H1 (cell line): ENCODE data around the gene GALNTL6. TPM values are rescaled to one million over a fixed set of nuclear protein-coding genes. Genes with fewer than 3 reads are reported as not detected.

Experiments used
- CTCF ChIA-PET: fragments of 300-600 bp; sonication (Branson Sonifier 250); formaldehyde crosslinking; loops from one replicate; lab custom pipeline; 2021; ENCODE audit not compliant: partially characterized antibody; lab: Charles Lee
- POLR2A ChIA-PET: fragments of 300-600 bp; sonication (Branson Sonifier 250); formaldehyde crosslinking; loops from one replicate; lab custom pipeline; 2021; ENCODE audit warnings: inconsistent platforms; ENCODE audit not compliant: partially characterized antibody; lab: Charles Lee
- DNase-seq, 2 experiments: peaks; one replicate each; pipeline versions ENCODE4 v3.0.0 to v3.0.0-alpha.2; 2010 to 2022; ENCODE audit warnings: low spot score in 2 of 2, low read depth in 1 of 2, mixed read lengths in 1 of 2
- FAIRE-seq: peaks from 2 replicates; lab custom pipeline; 2011; peaks lifted over from hg19 to GRCh38; lab: Jason Lieb, UNC
- H2AFZ ChIP-seq: 2 replicates; pipeline ENCODE4 v1.8.1; 2012; ENCODE audit warnings: low read length, inconsistent platforms
- H2AK5ac ChIP-seq: 2 replicates; pipeline ENCODE4 v1.6.1; 2013; ENCODE audit warnings: low read depth, low read length
- H2BK120ac ChIP-seq: replicated peaks from 2 replicates; pipeline ENCODE3; 2013; ENCODE audit warnings: low read depth, low read length, inconsistent platforms
- H2BK12ac ChIP-seq: 2 replicates; pipeline ENCODE4 v1.6.1; 2013; ENCODE audit warnings: low read depth, low read length
- H2BK15ac ChIP-seq: 2 replicates; pipeline ENCODE4 v1.6.1; 2013; ENCODE audit warnings: low read length
- H2BK20ac ChIP-seq: 2 replicates; pipeline ENCODE4 v1.6.1; 2013; ENCODE audit warnings: low read length
- H2BK5ac ChIP-seq: 2 replicates; pipeline ENCODE4 v1.6.1; 2013; ENCODE audit warnings: low read depth, low read length
- H3K14ac ChIP-seq: 2 replicates; pipeline ENCODE4 v1.6.1; 2013; ENCODE audit warnings: inconsistent platforms; ENCODE audit not compliant: insufficient read length
- H3K18ac ChIP-seq: 2 replicates; pipeline ENCODE4 v1.6.1; 2013; ENCODE audit warnings: low read length; ENCODE audit errors: extremely low read depth
- H3K23ac ChIP-seq: 2 replicates; pipeline ENCODE4 v1.6.1; 2013; ENCODE audit warnings: inconsistent platforms; ENCODE audit not compliant: insufficient read length
- H3K23me2 ChIP-seq: 2 replicates; pipeline ENCODE4 v1.6.1; 2013; ENCODE audit warnings: low read depth, low read length
- H3K27ac ChIP-seq: 2 replicates; pipeline ENCODE4 v1.6.1; 2011; ENCODE audit warnings: low read depth, low read length, inconsistent platforms
- H3K27me3 ChIP-seq, 4 experiments: replicated peaks in 1 of 4; 1 replicate in 1 of 4; 2 replicates in 3 of 4; pipeline versions ENCODE4 v1.6.1 to v1.8.1; 2011 to 2013; ENCODE audit warnings: low read length in 3 of 4, mild to moderate bottlenecking in 3 of 4, inconsistent platforms in 2 of 4, mixed read lengths in 2 of 4, moderate library complexity in 1 of 4; ENCODE audit not compliant: control insufficient read depth in 3 of 4, insufficient read depth in 3 of 4; ENCODE audit errors: extremely low read depth in 1 of 4
- H3K36me3 ChIP-seq, 4 experiments: 2 replicates each; pipeline versions ENCODE4 v1.6.1 to v1.8.1; 2011 to 2013; ENCODE audit warnings: mild to moderate bottlenecking in 4 of 4, low read length in 3 of 4, moderate library complexity in 2 of 4, control low read depth in 1 of 4, inconsistent platforms in 1 of 4; ENCODE audit not compliant: insufficient read depth in 4 of 4, control insufficient read depth in 2 of 4
- H3K4ac ChIP-seq: replicated peaks from 2 replicates; pipeline ENCODE3; 2013; ENCODE audit warnings: low read length, low read depth, mixed read lengths, inconsistent platforms; ENCODE audit not compliant: insufficient read length
- H3K4me1 ChIP-seq, 4 experiments: replicated peaks in 1 of 4; 1 replicate in 1 of 4; 2 replicates in 3 of 4; pipeline versions ENCODE4 v1.6.1 to v1.8.1; 2011 to 2013; ENCODE audit warnings: low read length in 3 of 4, inconsistent platforms in 2 of 4, mixed read lengths in 1 of 4; ENCODE audit not compliant: insufficient read depth in 4 of 4, control insufficient read depth in 3 of 4
- H3K4me2 ChIP-seq, 2 experiments: 2 replicates each; pipeline versions ENCODE4 v1.6.1 to v1.8.1; 2011 to 2013; ENCODE audit warnings: low read depth in 2 of 2, low read length in 2 of 2, control low read depth in 1 of 2, inconsistent platforms in 1 of 2, mild to moderate bottlenecking in 1 of 2; ENCODE audit not compliant: insufficient read depth in 1 of 2
- H3K4me3 ChIP-seq, 4 experiments: fragments of 200-600, 300-600 bp in 1 of 4; sonication (generic), shearing (Covaris generic), sonication (Bioruptor Twin) in 1 of 4; 2 replicates each; pipeline versions ENCODE4 v1.5.1 to v1.8.1; 2011 to 2016; ENCODE audit warnings: low read length in 4 of 4, low read depth in 3 of 4, control low read depth in 2 of 4, inconsistent platforms in 2 of 4, mild to moderate bottlenecking in 2 of 4, mixed read lengths in 1 of 4, moderate library complexity in 1 of 4; ENCODE audit not compliant: insufficient read depth in 2 of 4; ENCODE audit errors: extremely low read depth in 1 of 4
- H3K56ac ChIP-seq: replicated peaks from 2 replicates; pipeline ENCODE3; 2013; ENCODE audit warnings: low read depth, mild to moderate bottlenecking, mixed read lengths, low read length, inconsistent platforms; ENCODE audit not compliant: insufficient read length
- H3K79me1 ChIP-seq: 2 replicates; pipeline ENCODE4 v1.6.1; 2013; ENCODE audit warnings: low read depth, low read length, control low read depth
- H3K79me2 ChIP-seq, 2 experiments: 2 replicates each; pipeline versions ENCODE4 v1.6.1 to v1.8.1; 2012 to 2013; ENCODE audit warnings: low read length in 2 of 2, mild to moderate bottlenecking in 2 of 2, inconsistent platforms in 1 of 2; ENCODE audit not compliant: insufficient read depth in 2 of 2, control insufficient read depth in 1 of 2
- H3K9ac ChIP-seq, 4 experiments: replicated peaks in 1 of 4; 1 replicate in 1 of 4; 2 replicates in 3 of 4; pipeline versions ENCODE4 v1.6.1 to v1.8.1; 2011 to 2013; ENCODE audit warnings: low read depth in 3 of 4, low read length in 3 of 4, control low read depth in 2 of 4, mild to moderate bottlenecking in 2 of 4, moderate library complexity in 2 of 4, inconsistent platforms in 1 of 4; ENCODE audit errors: extremely low read depth in 1 of 4
- H3K9me3 ChIP-seq, 2 experiments: 2 replicates each; pipeline versions ENCODE4 v1.6.1 to v1.8.1; 2012 to 2013; ENCODE audit warnings: mild to moderate bottlenecking in 2 of 2, moderate library complexity in 2 of 2, control low read depth in 1 of 2, inconsistent platforms in 1 of 2, low read depth in 1 of 2, low read length in 1 of 2, mixed read lengths in 1 of 2; ENCODE audit not compliant: insufficient read depth in 2 of 2
- H4K20me1 ChIP-seq, 2 experiments: replicated peaks in 1 of 2; 2 replicates each; pipeline versions ENCODE3 to v1.8.1; 2011 to 2013; ENCODE audit warnings: inconsistent platforms in 2 of 2, low read length in 2 of 2, mild to moderate bottlenecking in 1 of 2; ENCODE audit not compliant: insufficient read depth in 2 of 2, control insufficient read depth in 1 of 2
- H4K5ac ChIP-seq: 2 replicates; pipeline ENCODE4 v1.6.1; 2013; ENCODE audit warnings: low read length, low read depth, mixed read lengths, inconsistent platforms; ENCODE audit not compliant: insufficient read length
- H4K8ac ChIP-seq: 2 replicates; pipeline ENCODE4 v1.8.0; 2013; ENCODE audit warnings: mild to moderate bottlenecking, moderate library complexity, low read length, inconsistent platforms; ENCODE audit not compliant: insufficient read depth; ENCODE audit errors: extremely low read depth
- H4K91ac ChIP-seq: replicated peaks from 2 replicates; pipeline ENCODE3; 2013; ENCODE audit warnings: low read length, mixed read lengths, inconsistent platforms; ENCODE audit not compliant: insufficient read length
- EZH2 ChIP-seq: fragments of 200-600 bp; sonication (generic); IDR thresholded peaks from 2 replicates; pipeline ENCODE4 v1.7.1; 2012; ENCODE audit warnings: low read depth, mild to moderate bottlenecking, moderate library complexity, low read length, inconsistent platforms; ENCODE audit not compliant: severe bottlenecking
- NANOG ChIP-seq: IDR thresholded peaks from 2 replicates; pipeline ENCODE4 v1.6.1; 2011; ENCODE audit warnings: low read length, low read depth, mild to moderate bottlenecking, inconsistent platforms; ENCODE audit not compliant: insufficient read depth, poor library complexity, severe bottlenecking
- RAD21 ChIP-seq, 2 experiments: IDR thresholded peaks in 1 of 2; conservative IDR thresholded peaks in 1 of 2; 2 replicates each; pipeline ENCODE4 v1.6.1; 2011; ENCODE audit warnings: low read depth in 2 of 2, low read length in 2 of 2, improper control_type of control experiment in 1 of 2, inconsistent platforms in 1 of 2, mild to moderate bottlenecking in 1 of 2, moderate library complexity in 1 of 2
- SP1 ChIP-seq: IDR thresholded peaks from 2 replicates; pipeline ENCODE4 v1.6.1; 2011; ENCODE audit warnings: low read depth, low read length
- SUZ12 ChIP-seq: fragments of 200-600 bp; sonication (generic); IDR thresholded peaks from 2 replicates; pipeline ENCODE4 v1.6.1; 2012; ENCODE audit warnings: mild to moderate bottlenecking, inconsistent platforms, low read length, moderate library complexity, mixed read lengths
- WGBS, 2 experiments: shearing (Covaris generic) in 1 of 2; methylation state at CpG; one replicate each; pipeline versions ENCODE4 v1.1.6 to v1.1.7; 2013 to 2015; ENCODE audit warnings: low lambda C conversion rate in 2 of 2, mixed read lengths in 2 of 2, inconsistent platforms in 1 of 2, low coverage in 1 of 2, missing lambda C conversion rate in 1 of 2; ENCODE audit not compliant: insufficient replicate concordance in 2 of 2, insufficient coverage in 1 of 2, insufficient read length in 1 of 2; ENCODE audit errors: extremely low coverage in 1 of 2, missing lambda C conversion rate in 1 of 2; 5-methylcytosine and 5-hydroxymethylcytosine counted together
- polyA plus RNA-seq, 7 experiments: library from polyadenylated mRNA; depleted of rRNA in 3 of 7; stranded (reverse) in 5 of 7; unstranded in 2 of 7; fragments of >200 nt in 5 of 7; fragments of 200-250 nt in 2 of 7; gene quantifications; 1 replicate in 5 of 7; 2 replicates in 1 of 7; 4 replicates in 1 of 7; pipeline versions ENCODE4 v1.2.1 to v1.2.3, GENCODE V29; 2011 to 2013; ENCODE audit warnings: missing spikeins in 2 of 7, mixed read lengths in 2 of 7
- total RNA-seq: library from RNA; stranded (reverse); fragmentation: NEBNext Ultra II Directional; extraction: Animal tissue kit (Norgen Biotek cat#: 25700); gene quantifications from 2 replicates; pipeline ENCODE4 v1.2.1, GENCODE V29; 2021

Gene GALNTL6
- total and polyA plus RNA-seq, 2 of the 8 experiments (the other 6 are each of a cell fraction or from before 2014, with no cell fraction given), result 0.03 to 0.32 TPM

- Histone ChIP-seq H3K23ac (no peak overlapping the region), H3K27me3 (no peaks in the 10 kb centered on the region), H3K36me3 (no peaks in the 10 kb centered on the region), H4K5ac (no peak overlapping the region), H3K79me2 (no peaks in the 10 kb centered on the region), H3K27ac (no peak overlapping the region), H3K18ac (no peak overlapping the region), H2BK12ac (no peak overlapping the region), H2BK15ac (no peak overlapping the region), H3K4ac (no peak overlapping the region), H3K9me3 (no peaks in the 10 kb centered on the region), H3K56ac (no peak overlapping the region), H4K8ac (no peak overlapping the region), H2BK5ac (no peak overlapping the region), H3K4me2 (no peak overlapping the region), H2BK20ac (0 out of 2 replicates have a peak overlapping the region, but pooled peaks have one; percentile 49), H3K14ac (no peak overlapping the region), H3K79me1 (no peaks in the 10 kb centered on the region), H4K20me1 (no peaks in the 10 kb centered on the region), H2AK5ac (no peak overlapping the region), H2BK120ac (no peak overlapping the region), H2AFZ (0 out of 2 replicates have a peak overlapping the region, but pooled peaks have one; percentile 57), H3K23me2 (no peaks in the 10 kb centered on the region), H3K4me3 (no peak overlapping the region), H3K4me1 (no peaks in the 10 kb centered on the region; a peak in 2 of 7 replicates), H4K91ac (no peak overlapping the region), H3K9ac (no peak overlapping the region)
- POLR2A ChIA-PET, result no interaction called here
- DNase-seq (no peak), FAIRE-seq (no peak)
- WGBS, 2 experiments, result 76% methylated on average over 6 of the region's 6 CpGs; no CpG with 5 or more reads in 1 of the 2 experiments
- CTCF ChIA-PET, result interaction anchor here (0.7 to 1.2 kb wide), 2 partner anchors 10 to 156 kb away, joined by 3 to 5 read pairs; no protein-coding TSS in a partner anchor
- peak; percentile 66 to 71 for TF ChIP-seq RAD21 (IDR thresholded peaks at IDR 0.05 in 1 of 2, conservative IDR thresholded peaks at IDR 0.05 in 1 of 2; ENCODE audit: low read depth in 2 of 2, low read length in 2 of 2)
- no peak for TF ChIP-seq SP1
- no peak for TF ChIP-seq SUZ12
- no peak for TF ChIP-seq NANOG
- TF ChIP-seq EZH2, result no peak
Measured at GRCh38 chr4:172666711-172667368, 853.6 kb downstream of the GALNTL6 start.
